ENCODE results near the gene CFAP73.
"Not testable (repeated sequence)": the region's sequence is repeated elsewhere in the genome, so short reads cannot be mapped to it uniquely, and the experiment has no call there.

- TF ChIP-seq, protein P1, sequence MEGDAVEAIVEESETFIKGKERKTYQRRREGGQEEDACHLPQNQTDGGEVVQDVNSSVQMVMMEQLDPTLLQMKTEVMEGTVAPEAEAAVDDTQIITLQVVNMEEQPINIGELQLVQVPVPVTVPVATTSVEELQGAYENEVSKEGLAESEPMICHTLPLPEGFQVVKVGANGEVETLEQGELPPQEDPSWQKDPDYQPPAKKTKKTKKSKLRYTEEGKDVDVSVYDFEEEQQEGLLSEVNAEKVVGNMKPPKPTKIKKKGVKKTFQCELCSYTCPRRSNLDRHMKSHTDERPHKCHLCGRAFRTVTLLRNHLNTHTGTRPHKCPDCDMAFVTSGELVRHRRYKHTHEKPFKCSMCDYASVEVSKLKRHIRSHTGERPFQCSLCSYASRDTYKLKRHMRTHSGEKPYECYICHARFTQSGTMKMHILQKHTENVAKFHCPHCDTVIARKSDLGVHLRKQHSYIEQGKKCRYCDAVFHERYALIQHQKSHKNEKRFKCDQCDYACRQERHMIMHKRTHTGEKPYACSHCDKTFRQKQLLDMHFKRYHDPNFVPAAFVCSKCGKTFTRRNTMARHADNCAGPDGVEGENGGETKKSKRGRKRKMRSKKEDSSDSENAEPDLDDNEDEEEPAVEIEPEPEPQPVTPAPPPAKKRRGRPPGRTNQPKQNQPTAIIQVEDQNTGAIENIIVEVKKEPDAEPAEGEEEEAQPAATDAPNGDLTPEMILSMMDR (IDR thresholded peaks at IDR 0.05) = not testable (repeated sequence)
- not testable (repeated sequence) for TF ChIP-seq POLR2AphosphoS5 (IDR thresholded peaks at IDR 0.05; ENCODE audit: low read depth, low read length); SIN3A (IDR thresholded peaks at IDR 0.05; ENCODE audit: borderline replicate concordance, insufficient read depth, low read depth, low read length)
Measured at GRCh38 chr12:113141716-113142115, 7.8 kb upstream of the CFAP73 start.
